Measurements from ENCODE around the gene PI4K2A. TPM values are rescaled to one million over a fixed set of nuclear protein-coding genes. Genes with fewer than 3 reads are reported as not detected.

Gene PI4K2A
- total RNA-seq, 4 donors from 2014 or later, result 14.1 to 35.9 (median 18.5) TPM

DNA sequence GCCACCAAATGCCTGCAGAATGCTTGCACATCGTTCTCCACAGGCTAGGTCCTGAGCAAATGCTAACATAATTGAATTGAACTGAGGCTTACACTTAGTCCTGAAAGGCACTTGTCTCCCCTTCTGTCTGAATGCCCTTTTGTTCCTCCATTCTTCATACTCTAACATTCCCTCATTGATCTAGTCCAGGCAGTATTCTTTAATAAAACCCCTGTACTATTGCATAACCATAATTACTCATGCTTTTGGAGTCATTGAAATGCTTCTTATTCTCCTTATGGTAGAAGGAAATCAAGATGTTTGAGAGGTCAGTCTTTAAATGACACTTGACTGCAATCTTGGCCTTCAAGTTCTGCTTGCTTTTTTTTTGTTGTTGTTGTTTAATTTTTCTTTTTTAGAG is 7.1 kb downstream of the PI4K2A start:
- TF ChIP-seq, protein P1, sequence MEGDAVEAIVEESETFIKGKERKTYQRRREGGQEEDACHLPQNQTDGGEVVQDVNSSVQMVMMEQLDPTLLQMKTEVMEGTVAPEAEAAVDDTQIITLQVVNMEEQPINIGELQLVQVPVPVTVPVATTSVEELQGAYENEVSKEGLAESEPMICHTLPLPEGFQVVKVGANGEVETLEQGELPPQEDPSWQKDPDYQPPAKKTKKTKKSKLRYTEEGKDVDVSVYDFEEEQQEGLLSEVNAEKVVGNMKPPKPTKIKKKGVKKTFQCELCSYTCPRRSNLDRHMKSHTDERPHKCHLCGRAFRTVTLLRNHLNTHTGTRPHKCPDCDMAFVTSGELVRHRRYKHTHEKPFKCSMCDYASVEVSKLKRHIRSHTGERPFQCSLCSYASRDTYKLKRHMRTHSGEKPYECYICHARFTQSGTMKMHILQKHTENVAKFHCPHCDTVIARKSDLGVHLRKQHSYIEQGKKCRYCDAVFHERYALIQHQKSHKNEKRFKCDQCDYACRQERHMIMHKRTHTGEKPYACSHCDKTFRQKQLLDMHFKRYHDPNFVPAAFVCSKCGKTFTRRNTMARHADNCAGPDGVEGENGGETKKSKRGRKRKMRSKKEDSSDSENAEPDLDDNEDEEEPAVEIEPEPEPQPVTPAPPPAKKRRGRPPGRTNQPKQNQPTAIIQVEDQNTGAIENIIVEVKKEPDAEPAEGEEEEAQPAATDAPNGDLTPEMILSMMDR (IDR thresholded peaks at IDR 0.05; ENCODE audit: low read depth), result no peak

DNA sequence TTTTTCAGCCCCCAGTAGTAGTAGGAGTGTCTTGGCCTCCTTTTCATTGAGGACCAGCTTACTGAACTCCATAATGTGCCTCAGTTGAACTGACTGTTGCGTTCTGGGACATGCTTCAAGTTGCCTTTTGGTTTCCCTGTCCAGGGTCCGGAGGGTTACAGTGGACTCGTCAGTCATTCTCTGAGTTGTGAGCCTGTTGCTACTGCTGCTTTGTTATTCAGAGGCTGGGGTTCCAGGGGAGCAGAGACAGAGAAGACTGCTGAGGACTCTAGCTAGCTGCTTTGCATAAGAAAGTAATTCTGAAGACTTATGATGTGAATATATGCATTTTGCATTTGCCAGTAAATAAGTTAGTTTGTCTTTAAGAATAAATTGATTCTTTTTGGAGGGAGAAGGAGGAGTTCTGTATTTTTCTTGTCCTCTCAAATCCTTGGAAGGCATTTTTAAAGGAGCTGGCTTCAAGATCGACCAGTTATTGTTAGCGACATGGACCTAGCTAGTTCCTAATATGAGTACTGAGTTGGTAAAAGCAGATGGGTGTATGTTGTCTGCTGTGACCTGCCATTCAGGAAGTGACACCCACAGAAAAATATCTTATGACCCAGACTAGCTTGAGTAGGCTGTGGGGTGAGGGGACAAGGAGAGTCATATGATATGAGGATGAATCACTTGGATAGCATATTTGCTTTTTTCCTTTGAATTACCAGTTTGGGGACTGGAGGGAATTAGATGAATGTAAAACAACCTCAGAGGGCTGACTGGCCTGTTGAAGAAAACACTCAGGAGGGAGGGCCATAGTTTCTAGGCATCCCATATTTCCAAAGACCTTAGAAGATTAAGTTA is 8.3 kb downstream of the PI4K2A start:
- TF ChIP-seq, protein P1 (IDR thresholded peaks at IDR 0.05; ENCODE audit: low read depth), result no peak

DNA sequence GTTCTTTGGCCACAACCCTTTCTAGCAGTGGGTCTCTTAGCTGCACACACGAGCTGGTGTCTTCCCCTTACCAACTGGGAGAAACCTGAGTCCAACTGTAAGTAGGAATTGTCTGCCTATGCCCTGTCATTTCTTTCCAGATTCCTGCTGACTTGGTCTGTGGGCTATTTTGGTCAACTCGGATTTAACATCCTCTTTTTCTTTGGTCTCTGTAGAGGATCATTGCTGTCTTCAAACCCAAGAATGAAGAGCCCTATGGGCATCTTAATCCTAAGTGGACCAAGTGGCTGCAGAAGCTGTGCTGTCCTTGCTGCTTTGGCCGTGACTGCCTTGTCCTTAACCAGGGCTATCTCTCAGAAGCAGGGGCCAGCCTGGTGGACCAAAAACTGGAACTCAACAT is 10.3 kb downstream of the PI4K2A start:
- TF ChIP-seq, protein P1 (IDR thresholded peaks at IDR 0.05; ENCODE audit: low read depth), result no peak

DNA sequence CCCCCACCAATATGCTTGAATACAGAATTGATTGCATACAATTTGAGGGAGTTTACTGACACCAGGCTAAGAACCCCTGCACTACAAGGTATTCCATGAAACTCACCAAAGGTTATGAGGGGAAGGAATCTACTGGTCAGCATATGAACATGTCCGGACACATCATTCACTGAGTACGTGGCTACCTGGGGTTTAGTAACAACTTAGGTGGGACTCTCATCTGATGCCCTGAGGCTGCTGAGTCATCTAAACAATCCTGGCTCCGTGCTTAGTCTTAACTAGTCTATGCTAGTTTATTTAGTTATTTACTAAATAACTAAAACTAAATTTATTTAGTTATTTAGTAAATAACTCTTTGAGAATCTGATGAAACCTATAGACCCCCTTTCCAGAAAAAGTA is 11.3 kb downstream of the PI4K2A start:
- TF ChIP-seq, protein P1 (IDR thresholded peaks at IDR 0.05; ENCODE audit: low read depth), result no peak

DNA sequence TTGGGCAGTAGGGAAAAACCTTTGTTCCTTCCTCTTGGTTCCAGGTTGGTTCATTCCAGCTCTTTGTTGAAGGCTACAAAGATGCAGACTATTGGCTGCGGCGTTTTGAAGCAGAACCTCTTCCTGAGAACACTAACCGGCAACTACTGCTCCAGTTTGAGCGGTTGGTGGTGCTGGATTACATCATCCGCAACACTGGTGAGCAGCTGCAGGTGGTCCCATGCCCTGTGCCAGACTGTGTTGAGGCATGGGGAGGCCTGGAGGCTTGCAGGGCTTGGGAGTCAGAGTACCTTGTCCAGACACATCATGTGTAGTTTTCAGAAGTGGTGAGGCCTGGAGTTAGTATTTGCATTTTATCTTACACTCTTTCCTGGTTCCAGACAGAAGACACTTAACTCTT is 16.3 kb downstream of the PI4K2A start:
- TF ChIP-seq, protein P1 (IDR thresholded peaks at IDR 0.05; ENCODE audit: low read depth), result no peak

DNA sequence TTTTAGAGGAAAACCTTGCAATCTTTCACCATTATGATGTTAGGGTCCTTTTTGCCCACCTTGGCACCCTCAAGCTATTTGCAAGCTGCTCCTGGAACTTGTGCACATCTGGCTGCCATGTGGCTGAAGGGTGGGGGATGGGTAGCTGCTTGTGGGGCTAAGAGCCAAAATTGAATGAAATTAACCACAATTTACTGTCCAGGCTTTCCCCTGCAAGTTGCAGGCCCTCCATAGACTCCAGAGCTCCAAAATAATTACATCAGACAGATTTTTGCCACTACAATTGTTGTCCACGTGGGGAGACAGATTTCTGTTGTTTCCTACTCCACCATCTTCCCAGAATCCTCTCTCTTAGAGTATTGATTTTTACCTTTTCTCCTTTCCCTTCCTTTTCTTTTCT is 19.1 kb downstream of the PI4K2A start:
- TF ChIP-seq, protein P1 (IDR thresholded peaks at IDR 0.05; ENCODE audit: low read depth), result no peak

DNA sequence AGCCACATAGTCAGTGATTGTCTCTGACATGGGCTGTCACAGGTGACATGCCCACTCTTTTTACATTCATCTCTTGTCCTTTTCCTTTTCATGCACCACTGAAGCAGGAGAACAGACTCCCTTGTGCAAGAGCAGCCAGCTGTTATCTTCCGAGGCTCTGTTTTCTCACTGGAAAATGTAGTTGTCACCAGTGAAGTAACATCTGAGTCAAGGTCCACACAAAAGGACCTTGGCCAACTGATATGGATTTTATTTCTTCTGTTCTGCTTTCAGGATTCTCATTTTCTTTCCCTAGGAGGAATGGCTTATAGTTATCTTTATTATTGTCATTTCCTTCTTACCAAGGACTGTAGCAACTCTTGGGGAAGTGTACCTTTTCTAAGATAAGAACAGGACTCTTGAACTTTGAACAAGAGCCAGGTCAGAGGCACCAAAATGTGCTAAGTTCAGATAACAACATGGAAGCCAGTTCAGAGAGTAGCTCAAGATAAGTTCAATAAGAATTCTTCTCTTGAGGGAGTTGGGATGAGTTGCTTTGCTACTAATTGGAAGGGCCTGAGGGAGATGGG is 23.9 kb downstream of the PI4K2A start:
- TF ChIP-seq, protein P1 (IDR thresholded peaks at IDR 0.05; ENCODE audit: low read depth), result no peak
